ENCODE data around the gene VCY.
"Not testable (repeated sequence)": the region's sequence is repeated elsewhere in the genome, so short reads cannot be mapped to it uniquely, and the experiment has no call there.

The VCY gene

DNA sequence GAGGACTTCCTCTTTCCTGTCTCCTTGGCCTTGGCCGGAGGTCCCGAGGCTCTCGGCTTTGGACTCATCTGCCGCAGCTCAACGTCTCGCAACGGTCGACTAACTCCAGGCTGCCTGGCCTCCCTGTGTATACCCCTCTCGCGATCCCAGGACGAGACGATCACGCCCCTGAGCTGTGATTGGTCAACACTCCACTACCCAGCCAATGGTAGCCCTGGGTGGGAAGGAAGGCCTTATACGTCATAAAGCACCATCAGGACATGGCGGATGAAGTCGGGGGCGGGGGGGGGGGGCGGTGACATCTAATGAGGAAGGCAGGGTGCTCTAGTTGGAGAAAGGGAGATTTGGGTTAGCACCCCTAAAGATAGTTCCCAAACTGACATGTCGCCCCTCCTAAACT lies at the start of gene VCY:
VCY (minus strand) TSS at position 101 of the 400 bp plus-strand sequence; CDS start at position 68, 33 bp downstream.
- DNase-seq: not testable (repeated sequence)

DNA sequence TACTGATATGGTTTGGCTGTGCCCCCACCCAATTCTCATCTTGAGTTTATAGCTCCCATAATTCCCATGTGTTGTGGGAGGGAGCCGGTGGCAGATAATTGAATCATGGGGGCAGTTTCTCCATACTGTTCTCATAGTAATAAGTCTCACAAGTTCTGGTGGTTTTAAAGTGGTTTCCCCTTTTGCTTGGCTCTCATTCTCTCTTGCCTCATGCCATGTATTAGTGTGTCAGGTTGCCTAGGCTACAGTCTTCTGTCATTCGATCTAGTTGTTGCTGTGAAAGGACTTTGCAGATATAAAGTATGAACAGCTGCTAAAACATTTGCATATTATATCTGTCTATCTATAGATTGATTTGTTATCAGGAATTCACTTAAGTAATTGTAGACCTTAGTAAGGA lies 44.1 kb upstream of the VCY start:
- not testable (repeated sequence) for DNase-seq

DNA sequence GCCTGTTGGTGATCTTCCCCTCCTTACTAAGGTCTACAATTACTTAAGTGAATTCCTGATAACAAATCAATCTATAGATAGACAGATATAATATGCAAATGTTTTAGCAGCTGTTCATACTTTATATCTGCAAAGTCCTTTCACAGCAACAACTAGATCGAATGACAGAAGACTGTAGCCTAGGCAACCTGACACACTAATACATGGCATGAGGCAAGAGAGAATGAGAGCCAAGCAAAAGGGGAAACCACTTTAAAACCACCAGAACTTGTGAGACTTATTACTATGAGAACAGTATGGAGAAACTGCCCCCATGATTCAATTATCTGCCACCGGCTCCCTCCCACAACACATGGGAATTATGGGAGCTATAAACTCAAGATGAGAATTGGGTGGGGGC lies 25.6 kb upstream of the VCY start:
- DNase-seq: not testable (repeated sequence)

DNA sequence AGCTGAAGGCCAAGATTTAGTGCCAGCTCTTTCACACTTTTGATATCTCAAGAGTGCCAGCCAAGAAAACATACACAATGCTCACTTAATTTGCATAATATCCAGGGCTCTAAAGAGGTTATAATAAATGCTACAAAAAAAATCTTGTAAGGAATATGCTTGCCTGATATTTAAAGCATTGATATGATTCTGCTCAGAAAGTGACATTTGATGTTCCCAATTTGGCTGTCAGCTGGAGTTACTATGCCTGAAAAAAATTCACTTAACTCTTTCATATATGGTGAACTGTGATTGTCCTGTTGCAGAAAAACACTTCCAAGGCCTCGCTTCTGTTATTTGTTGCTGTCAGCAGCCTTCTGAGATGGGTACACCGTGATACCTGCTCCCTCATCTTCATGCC lies 43.9 kb downstream of the VCY start:
- DNase-seq: not testable (repeated sequence)

All from NCI-H524 (cell line).